CD4-positive, CD25-positive, alpha-beta regulatory T cell (primary cell): ENCODE results near the gene MGST3. TPM values are rescaled to one million over a fixed set of nuclear protein-coding genes. Genes with fewer than 3 reads are reported as not detected.
A peak's percentile ranks its signal among the peaks of the same experiment; 100 is the strongest.

ENCODE experiments used
- ATAC-seq, 2 donors: fragments of 150-1000 bp; cut with Tn5 transposase; one replicate each; pipeline ENCODE4 v1.10.0; 2021; ENCODE audit warnings: low read depth in 2 of 2, moderate number of reproducible peaks in 2 of 2, moderate library complexity in 1 of 2
- DNase-seq, 3 donors: peaks; one replicate each; pipeline versions ENCODE4 v3.0.0 to v3.0.0-alpha.2; 2012 to 2022; ENCODE audit warnings: mixed read lengths in 1 of 3
- H3K27ac ChIP-seq: one replicate; pipeline ENCODE4 v1.7.0; 2013; ENCODE audit warnings: mild to moderate bottlenecking, low read length; ENCODE audit not compliant: insufficient read depth, poor library complexity, severe bottlenecking
- H3K27me3 ChIP-seq: one replicate; pipeline ENCODE4 v1.7.0; 2013; ENCODE audit warnings: low read length; ENCODE audit not compliant: control insufficient read depth, insufficient read depth
- H3K36me3 ChIP-seq: one replicate; pipeline ENCODE4 v1.7.0; 2013; ENCODE audit warnings: mild to moderate bottlenecking, low read length, moderate library complexity; ENCODE audit not compliant: control insufficient read depth, insufficient read depth
- H3K4me1 ChIP-seq: 2 replicates; pipeline ENCODE4 v1.7.0; 2013; ENCODE audit warnings: mild to moderate bottlenecking, low read length; ENCODE audit not compliant: insufficient read depth, control insufficient read depth, poor library complexity, severe bottlenecking
- H3K4me3 ChIP-seq: one replicate; pipeline ENCODE4 v1.7.0; 2013; ENCODE audit warnings: low read depth, mild to moderate bottlenecking, low read length, moderate library complexity
- H3K9me3 ChIP-seq, 2 experiments: 1 replicate in 1 of 2; 2 replicates in 1 of 2; pipeline ENCODE4 v1.7.0; 2013; ENCODE audit warnings: low read length in 2 of 2, mild to moderate bottlenecking in 1 of 2, moderate library complexity in 1 of 2; ENCODE audit not compliant: control insufficient read depth in 2 of 2
- H3K27ac Mint-ChIP-seq, 3 donors: one replicate each; pipeline ENCODE4 v1.8.0; 2020 to 2022; ENCODE audit warnings: mild to moderate bottlenecking in 3 of 3, mixed read lengths in 3 of 3, moderate library complexity in 2 of 3
- H3K27me3 Mint-ChIP-seq: one replicate; pipeline ENCODE4 v1.8.0; 2022; ENCODE audit warnings: mild to moderate bottlenecking, mixed read lengths
- H3K36me3 Mint-ChIP-seq: one replicate; pipeline ENCODE4 v1.8.0; 2020; ENCODE audit warnings: mixed read lengths
- H3K4me1 Mint-ChIP-seq, 4 donors: one replicate each; pipeline ENCODE4 v1.8.0; 2020 to 2022; ENCODE audit warnings: mixed read lengths in 4 of 4, mild to moderate bottlenecking in 1 of 4
- H3K4me3 Mint-ChIP-seq, 4 donors: one replicate each; pipeline ENCODE4 v1.8.0; 2020 to 2022; ENCODE audit warnings: mild to moderate bottlenecking in 4 of 4, mixed read lengths in 4 of 4, moderate library complexity in 3 of 4
- H3K9me3 Mint-ChIP-seq, 7 donors: one replicate each; pipeline ENCODE4 v1.8.0; 2020 to 2022; ENCODE audit warnings: mixed read lengths in 7 of 7, mild to moderate bottlenecking in 3 of 7, moderate library complexity in 2 of 7
- polyA plus RNA-seq, 4 donors: library from polyadenylated mRNA; unstranded; fragments of 300-500 nt; fragmentation: Illumina TruSeq; gene quantifications; one replicate each; pipeline ENCODE4 v1.2.3, GENCODE V29; 2021
- total RNA-seq: library from RNA; stranded (reverse); gene quantifications from one replicate; pipeline ENCODE4 v1.2.3, GENCODE V29; 2022

Gene MGST3
- total and polyA plus RNA-seq, 5 donors from 2014 or later: 37.1 to 190 (median 146) TPM

DNA sequence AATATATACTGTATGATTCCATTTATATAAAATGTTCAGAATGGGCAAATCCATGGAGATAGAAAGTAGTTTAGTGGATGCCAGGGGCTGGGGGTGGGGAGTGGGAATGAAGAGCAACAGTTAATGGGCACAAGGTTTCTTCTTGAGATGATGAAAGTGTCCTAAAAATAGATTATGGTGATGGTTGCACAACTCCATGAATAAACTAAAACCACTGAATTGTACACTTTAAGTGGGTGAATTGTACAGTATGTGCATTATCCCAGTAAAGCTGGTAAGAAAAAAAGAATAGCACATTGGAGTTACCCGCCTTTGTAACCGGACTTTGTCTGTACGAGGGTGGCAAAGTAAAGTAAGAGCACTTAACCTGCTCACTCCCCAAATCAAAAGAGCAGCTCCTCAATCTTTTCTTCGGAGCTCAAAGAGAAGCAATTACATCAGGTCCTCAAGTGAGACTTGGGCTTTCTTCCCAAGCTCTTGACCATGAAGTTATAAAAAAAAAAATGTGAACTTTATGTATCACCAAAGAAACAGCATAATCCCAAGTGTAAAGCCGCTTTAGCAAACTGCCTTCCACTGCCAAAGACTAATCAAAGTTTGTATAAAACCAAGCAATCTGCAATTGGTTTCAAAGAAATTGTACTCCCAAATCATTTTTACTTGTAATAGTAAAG is 35.3 kb downstream of the MGST3 start:
- Histone ChIP-seq H3K36me3 (peaks cover 88% of the 10 kb centered on the region), H3K4me3 (no peak overlapping the region), H3K9me3 (no peaks in the 10 kb centered on the region), H3K27me3 (no peaks in the 10 kb centered on the region), H3K4me1 (no peaks in the 10 kb centered on the region), H3K27ac (no peak overlapping the region)
- DNase-seq: no peak
- H3K36me3 Mint-ChIP-seq: peaks cover 68% of the 10 kb centered on the region
- H3K27me3 Mint-ChIP-seq: no peaks in the 10 kb centered on the region
- H3K4me3 Mint-ChIP-seq: no peak overlapping the region
- H3K4me1 Mint-ChIP-seq: peaks cover 0 to 9% (median 4%) of the 10 kb centered on the region in 4 donors
- H3K9me3 Mint-ChIP-seq: no peaks in the 10 kb centered on the region
- ATAC-seq: no peak
- peak overlapping the region in 1 of 3 donors; percentile 27 for H3K27ac Mint-ChIP-seq

GRCh38 chr1:165668184-165668583 is 37.1 kb downstream of the MGST3 start:
- H3K27me3 ChIP-seq: no peaks in the 10 kb centered on the region
- H3K4me3 ChIP-seq: no peak overlapping the region
- ATAC-seq: no peak
- H3K4me3 Mint-ChIP-seq: no peak overlapping the region
- H3K36me3 ChIP-seq: peaks cover 86% of the 10 kb centered on the region
- H3K4me1 ChIP-seq: no peaks in the 10 kb centered on the region
- no peaks in the 10 kb centered on the region for H3K9me3 Mint-ChIP-seq
- no peaks in the 10 kb centered on the region for H3K27me3 Mint-ChIP-seq
- peaks cover 64% of the 10 kb centered on the region for H3K36me3 Mint-ChIP-seq
- no peak overlapping the region for H3K27ac ChIP-seq
- H3K9me3 ChIP-seq: no peaks in the 10 kb centered on the region
- peaks cover 5 to 15% (median 10%) of the 10 kb centered on the region in 4 donors for H3K4me1 Mint-ChIP-seq
- peak overlapping the region in 1 of 3 donors; percentile 5 for H3K27ac Mint-ChIP-seq
- no peak for DNase-seq

- H3K9me3 ChIP-seq: no peaks in the 10 kb centered on the region
- ATAC-seq (no peak), DNase-seq (no peak)
- H3K27me3 ChIP-seq: no peaks in the 10 kb centered on the region
- H3K4me3 Mint-ChIP-seq: no peak overlapping the region
- H3K36me3 ChIP-seq: peaks cover 75% of the 10 kb centered on the region
- H3K4me1 ChIP-seq: no peaks in the 10 kb centered on the region
- H3K4me1 Mint-ChIP-seq: peaks cover 0 to 24% (median 20%) of the 10 kb centered on the region in 4 donors
- no peak overlapping the region for H3K27ac ChIP-seq
- peak overlapping the region in 1 of 3 donors; percentile 20 for H3K27ac Mint-ChIP-seq
- no peaks in the 10 kb centered on the region for H3K9me3 Mint-ChIP-seq
- no peak overlapping the region for H3K4me3 ChIP-seq
- H3K36me3 Mint-ChIP-seq: peaks cover 59% of the 10 kb centered on the region
- no peaks in the 10 kb centered on the region for H3K27me3 Mint-ChIP-seq
Observed at GRCh38 chr1:165671526-165671925, 40.5 kb downstream of the MGST3 start.

DNA sequence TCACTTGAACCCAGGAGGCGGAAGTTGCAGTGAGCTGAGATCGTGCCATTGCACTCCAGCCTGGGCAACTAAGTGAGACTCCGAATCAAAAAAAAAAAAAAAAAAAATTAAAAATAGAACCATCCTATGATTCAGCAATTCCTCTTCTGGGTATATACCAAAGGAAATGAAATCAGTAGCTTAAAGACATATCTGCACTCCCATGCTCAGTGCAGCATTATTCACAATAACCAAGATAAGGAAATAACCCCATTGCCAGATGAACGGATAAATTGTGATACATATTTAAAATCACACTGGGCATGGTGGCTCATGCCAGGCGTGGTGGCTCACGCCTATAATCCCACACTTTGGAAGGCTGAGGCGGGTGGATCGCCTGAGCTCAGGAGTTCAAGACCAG is 43.6 kb downstream of the MGST3 start:
- H3K9me3 Mint-ChIP-seq: no peaks in the 10 kb centered on the region
- Histone ChIP-seq H3K4me3 (no peak overlapping the region), H3K27ac (no peak overlapping the region), H3K36me3 (peaks cover 66% of the 10 kb centered on the region), H3K27me3 (no peaks in the 10 kb centered on the region), H3K4me1 (peaks cover 10% of the 10 kb centered on the region), H3K9me3 (no peaks in the 10 kb centered on the region)
- H3K36me3 Mint-ChIP-seq: peaks cover 59% of the 10 kb centered on the region
- no peak for ATAC-seq
- no peaks in the 10 kb centered on the region for H3K27me3 Mint-ChIP-seq
- H3K4me3 Mint-ChIP-seq: no peak overlapping the region
- peaks cover 15 to 45% (median 33%) of the 10 kb centered on the region in 4 donors for H3K4me1 Mint-ChIP-seq
- DNase-seq: no peak
- no peak overlapping the region for H3K27ac Mint-ChIP-seq

DNA sequence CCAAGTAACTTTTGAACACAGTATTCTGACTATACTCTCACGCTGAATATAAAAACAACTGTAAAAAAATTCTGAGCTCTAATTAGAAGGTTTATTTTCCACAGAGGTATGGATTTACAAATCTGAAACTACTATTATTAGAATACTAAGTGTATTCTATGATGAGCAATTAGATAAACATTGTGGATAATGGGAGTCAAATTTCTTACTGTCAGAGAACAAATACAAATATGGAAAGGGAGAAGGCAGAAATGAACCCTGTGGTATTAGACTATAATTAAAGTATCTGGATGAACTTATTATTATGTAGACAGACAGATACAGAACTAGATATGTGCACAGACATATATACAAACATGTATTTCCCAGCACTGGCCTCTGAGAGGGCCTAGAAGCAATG is 44.8 kb downstream of the MGST3 start:
- Histone ChIP-seq H3K9me3 (no peaks in the 10 kb centered on the region), H3K27ac (no peak overlapping the region)

DNA sequence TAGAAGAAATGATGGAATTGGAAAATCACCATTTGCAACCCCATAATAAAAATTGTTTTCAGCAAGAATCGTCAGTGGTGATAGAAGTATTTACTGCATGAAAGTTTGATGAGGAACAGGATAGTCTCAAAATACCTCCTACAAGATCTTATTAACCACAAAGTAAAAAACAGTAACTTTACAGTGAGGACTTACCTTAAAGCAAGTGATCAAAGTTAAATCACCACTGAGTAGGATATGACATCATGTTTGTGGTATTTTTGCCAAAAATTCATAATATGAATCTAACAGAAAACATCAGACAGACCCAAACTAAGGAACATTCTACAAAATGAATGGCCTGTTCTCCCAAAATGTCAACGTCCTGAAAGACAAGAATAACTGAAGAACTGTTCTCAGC is 47.5 kb downstream of the MGST3 start:
- Mint-ChIP-seq H3K36me3 (peaks cover 61% of the 10 kb centered on the region), H3K9me3 (peaks cover 0 to 1% (median 0%) of the 10 kb centered on the region in 7 donors), H3K4me3 (peak overlapping the region in 3 of 4 donors; percentile 30 to 55 (median 46)), H3K27ac (peak overlapping the region; percentile 78 to 82 (median 80)), H3K4me1 (peaks cover 22 to 39% (median 26%) of the 10 kb centered on the region in 4 donors), H3K27me3 (no peaks in the 10 kb centered on the region)
- peak in 1 of 2 donors; percentile 74 for ATAC-seq
- no peaks in the 10 kb centered on the region for H3K27me3 ChIP-seq
- no peak overlapping the region for H3K27ac ChIP-seq
- peak in 2 of 3 donors; percentile 34 to 39 for DNase-seq
- peak overlapping the region; percentile 27 for H3K4me3 ChIP-seq
- H3K9me3 ChIP-seq: no peaks in the 10 kb centered on the region
- peaks cover 11% of the 10 kb centered on the region for H3K4me1 ChIP-seq
- H3K36me3 ChIP-seq: peaks cover 75% of the 10 kb centered on the region

More for the DNA sequence above, 44.8 kb downstream of the MGST3 start:
- no peak overlapping the region for H3K4me3 Mint-ChIP-seq
- Histone ChIP-seq H3K36me3 (peaks cover 75% of the 10 kb centered on the region), H3K4me3 (no peak overlapping the region), H3K4me1 (peaks cover 11% of the 10 kb centered on the region), H3K27me3 (no peaks in the 10 kb centered on the region)
- no peaks in the 10 kb centered on the region for H3K9me3 Mint-ChIP-seq
- H3K27ac Mint-ChIP-seq: peak overlapping the region in 1 of 3 donors; percentile 27
- ATAC-seq (no peak), DNase-seq (no peak)
- H3K27me3 Mint-ChIP-seq: no peaks in the 10 kb centered on the region
- H3K4me1 Mint-ChIP-seq: peaks cover 16 to 52% (median 32%) of the 10 kb centered on the region in 4 donors
- H3K36me3 Mint-ChIP-seq: peaks cover 60% of the 10 kb centered on the region

DNA sequence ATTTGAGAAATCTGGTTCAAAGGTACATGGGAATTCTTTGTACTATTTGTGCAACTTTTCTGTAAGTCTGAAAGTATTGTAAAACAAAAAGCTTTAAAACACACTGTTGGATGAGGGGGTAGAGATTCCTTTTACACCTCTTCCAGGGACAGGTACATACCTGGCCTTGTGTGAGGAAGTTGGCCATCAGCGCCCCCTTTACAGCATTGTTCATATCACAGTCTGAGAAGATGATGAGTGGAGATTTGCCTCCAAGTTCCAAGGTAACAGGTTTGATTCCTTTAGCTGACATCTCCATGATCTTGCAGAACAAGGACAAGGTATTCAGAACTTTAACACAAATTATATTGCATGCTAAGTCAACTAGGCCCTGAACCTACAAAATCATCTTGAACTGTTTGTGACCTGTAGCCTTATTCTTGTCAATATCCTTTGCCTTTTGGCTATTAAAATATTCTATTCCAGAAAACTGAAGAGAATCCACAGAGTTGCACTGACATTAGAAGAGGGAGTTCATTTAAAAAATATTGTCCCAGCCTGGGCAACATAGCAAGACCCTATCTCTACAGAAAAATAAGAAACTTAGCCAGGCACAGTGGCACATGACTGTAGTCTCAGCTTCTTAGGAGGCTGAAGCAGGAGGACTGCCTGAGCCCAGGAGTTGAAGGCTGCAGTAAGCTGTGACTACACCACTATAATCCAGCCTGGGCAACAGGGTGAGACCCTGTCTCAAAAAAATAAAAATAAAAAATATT is 48.4 kb downstream of the MGST3 start:
- peaks cover 70% of the 10 kb centered on the region for H3K36me3 ChIP-seq

More for the DNA sequence above, 48.4 kb downstream of the MGST3 start:
- Histone ChIP-seq H3K4me3 (no peak overlapping the region), H3K27ac (peak overlapping the region; percentile 41), H3K4me1 (peaks cover 11% of the 10 kb centered on the region), H3K9me3 (no peaks in the 10 kb centered on the region), H3K27me3 (no peaks in the 10 kb centered on the region)
- Mint-ChIP-seq H3K36me3 (peaks cover 63% of the 10 kb centered on the region), H3K9me3 (peaks cover 0 to 1% (median 0%) of the 10 kb centered on the region in 7 donors), H3K4me3 (peak overlapping the region in 1 of 4 donors; percentile 15), H3K4me1 (peaks cover 25 to 46% (median 29%) of the 10 kb centered on the region in 4 donors), H3K27ac (peak overlapping the region; percentile 66 to 80 (median 78)), H3K27me3 (no peaks in the 10 kb centered on the region)
- no peak for ATAC-seq
- DNase-seq: peak in 1 of 3 donors; percentile 19
